ENCODE data around the gene CHRNB1.

GRCh38 chr17:7440834-7441195 is 4.0 kb upstream of the CHRNB1 start:
- TF ChIP-seq CTCF (IDR thresholded peaks at IDR 0.05) (no peak), POLR2A (IDR thresholded peaks at IDR 0.05) (no peak)

Measured in lower leg skin (tissue), 3 donors.